Stimulated activated CD8-positive, alpha-beta memory T cell treated with anti-CD3 and anti-CD28 coated beads, Interleukin-7, amount 100 ng/mL, for 24 hours (primary cell): Measurements from ENCODE around the gene HS2ST1.
"Not testable (repeated sequence)": the region's sequence is repeated elsewhere in the genome, so short reads cannot be mapped to it uniquely, and the experiment has no call there.

Experiments used
- DNase-seq: peaks from one replicate; pipeline ENCODE4 v3.0.0-alpha.2; 2020; ENCODE audit warnings: low read depth

HS2ST1 gene

GRCh38 chr1:86925742-86926141, 11.3 kb downstream of the HS2ST1 start:
- DNase-seq = no peak

- DNase-seq = no peak
These were observed 12.4 kb downstream of the HS2ST1 start for GRCh38 chr1:86926883-86927282.

- no peak for DNase-seq
These were observed 14.4 kb downstream of the HS2ST1 start for GRCh38 chr1:86928819-86929218.

GRCh38 chr1:86933051-86933450, 18.6 kb downstream of the HS2ST1 start:
- DNase-seq = no peak

- DNase-seq = no peak
These were observed 19.3 kb downstream of the HS2ST1 start for GRCh38 chr1:86933562-86934377.

GRCh38 chr1:86938450-86938849, 24.0 kb downstream of the HS2ST1 start:
- DNase-seq = no peak

GRCh38 chr1:86938855-86939254, 24.4 kb downstream of the HS2ST1 start:
- DNase-seq = no peak

GRCh38 chr1:86939406-86939805, 25.0 kb downstream of the HS2ST1 start:
- no peak for DNase-seq

- DNase-seq = no peak
These were observed 26.2 kb downstream of the HS2ST1 start for GRCh38 chr1:86940599-86940998.

GRCh38 chr1:86942042-86942441, 27.6 kb downstream of the HS2ST1 start:
- no peak for DNase-seq

GRCh38 chr1:86942743-86943142, 28.3 kb downstream of the HS2ST1 start:
- DNase-seq = no peak

- DNase-seq = no peak
These were observed 33.8 kb downstream of the HS2ST1 start for GRCh38 chr1:86948212-86948611.

GRCh38 chr1:86950712-86951419, 36.4 kb downstream of the HS2ST1 start:
- no peak for DNase-seq

- DNase-seq = no peak
These were observed 37.0 kb downstream of the HS2ST1 start for GRCh38 chr1:86951430-86951829.

- DNase-seq = no peak
These were observed 38.7 kb downstream of the HS2ST1 start for GRCh38 chr1:86953167-86953566.

- DNase-seq = no peak
These were observed 41.2 kb downstream of the HS2ST1 start for GRCh38 chr1:86955678-86956077.

GRCh38 chr1:86956221-86956620, 41.8 kb downstream of the HS2ST1 start:
- no peak for DNase-seq

- DNase-seq = no peak
These were observed 42.8 kb downstream of the HS2ST1 start for GRCh38 chr1:86957221-86957620.

GRCh38 chr1:86960548-86960947, 46.1 kb downstream of the HS2ST1 start:
- no peak for DNase-seq

- DNase-seq = not testable (repeated sequence)
These were observed 49.4 kb downstream of the HS2ST1 start for GRCh38 chr1:86963841-86964240.

GRCh38 chr1:86965012-86965826, 50.8 kb downstream of the HS2ST1 start:
- no peak for DNase-seq

GRCh38 chr1:86965827-86966182, 51.4 kb downstream of the HS2ST1 start:
- no peak for DNase-seq

GRCh38 chr1:86970938-86971337, 56.5 kb downstream of the HS2ST1 start:
- no peak for DNase-seq
